D721Med (cell line): ENCODE measurements around the gene GIMAP8.
"Not testable (repeated sequence)": the region's sequence is repeated elsewhere in the genome, so short reads cannot be mapped to it uniquely, and the experiment has no call there.

ENCODE experiments used
- DNase-seq: peaks from one replicate; pipeline ENCODE4 v3.0.0; 2011; ENCODE audit warnings: low spot score; ENCODE audit not compliant: insufficient read length
- FAIRE-seq: peaks from 2 replicates; lab custom pipeline; 2011; peaks lifted over from hg19 to GRCh38; lab: Jason Lieb, UNC
- CTCF ChIP-seq: IDR thresholded peaks from 2 replicates; pipeline ENCODE4 v1.5.1; 2012; ENCODE audit warnings: mild to moderate bottlenecking, control low read depth; ENCODE audit not compliant: insufficient read depth; ENCODE audit errors: missing control alignments

Gene GIMAP8

DNA sequence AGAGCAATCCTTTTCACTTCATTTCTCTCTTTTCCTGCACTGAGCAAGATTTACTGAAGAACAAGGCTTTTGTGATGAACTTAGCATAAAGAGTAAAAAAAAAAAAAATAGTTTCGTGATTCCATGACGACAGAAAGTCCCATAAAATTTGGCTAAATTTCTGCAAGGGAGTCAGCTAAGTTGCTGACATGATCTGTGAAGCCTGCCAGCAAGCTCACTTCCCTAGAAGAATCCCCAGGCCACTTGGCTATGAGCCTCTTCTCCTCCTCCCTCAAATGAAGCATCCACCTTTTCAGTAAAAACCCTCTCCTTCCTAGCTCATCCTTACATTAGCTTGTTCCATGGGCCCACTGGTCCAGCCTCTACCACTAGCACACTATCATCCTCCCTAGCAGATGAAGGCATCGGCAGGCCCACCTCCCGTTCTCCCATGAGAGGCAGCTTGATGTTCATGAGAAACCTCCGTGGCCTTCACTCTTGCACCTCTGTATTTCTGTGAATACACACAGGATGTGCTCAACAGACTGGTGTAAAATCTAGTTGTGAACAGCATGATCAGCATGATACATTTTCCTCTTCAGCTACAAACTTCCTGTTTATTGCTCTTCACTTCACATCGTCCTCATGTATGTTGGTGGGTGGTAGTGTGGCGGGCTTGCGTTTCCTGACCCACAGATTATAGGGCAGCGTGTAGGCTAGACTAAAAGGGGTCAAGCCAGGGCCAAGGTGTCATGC, 30.9 kb downstream of the GIMAP8 start:
- DNase-seq (no peak), FAIRE-seq (no peak)
- TF ChIP-seq CTCF = no peak

- FAIRE-seq (no peak), DNase-seq (no peak)
- TF ChIP-seq CTCF = no peak
These were observed 31.5 kb downstream of the GIMAP8 start for GRCh38 chr7:150481922-150482321.

DNA sequence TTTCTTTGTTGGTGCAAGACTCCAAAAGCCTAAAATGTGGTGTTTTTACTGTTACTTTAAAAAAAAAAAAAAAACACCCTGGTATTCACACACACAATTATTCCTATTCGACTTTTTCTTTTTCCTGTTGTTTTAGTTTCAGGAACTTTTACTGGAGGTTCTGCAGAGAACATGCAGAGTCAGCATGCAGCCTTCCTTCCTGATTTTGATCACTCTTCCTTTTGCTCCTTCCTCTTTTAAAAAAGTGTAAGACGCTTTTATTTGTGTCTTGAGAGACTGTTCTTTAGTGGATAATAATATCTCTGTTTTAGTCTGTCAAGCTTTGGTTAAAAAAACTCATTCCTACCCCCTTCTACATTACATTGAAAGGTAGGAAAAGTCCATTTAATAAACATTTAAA, 33.1 kb downstream of the GIMAP8 start:
- DNase-seq, FAIRE-seq: not testable (repeated sequence)

- FAIRE-seq = not testable (repeated sequence)
These were observed 33.6 kb downstream of the GIMAP8 start for GRCh38 chr7:150484071-150484470.

GRCh38 chr7:150487625-150488024, 37.2 kb downstream of the GIMAP8 start:
- TF ChIP-seq CTCF = no peak
- no peak for FAIRE-seq
- DNase-seq = no peak

More at GRCh38 chr7:150484071-150484470, 33.6 kb downstream of the GIMAP8 start:
- DNase-seq = not testable (repeated sequence)

DNA sequence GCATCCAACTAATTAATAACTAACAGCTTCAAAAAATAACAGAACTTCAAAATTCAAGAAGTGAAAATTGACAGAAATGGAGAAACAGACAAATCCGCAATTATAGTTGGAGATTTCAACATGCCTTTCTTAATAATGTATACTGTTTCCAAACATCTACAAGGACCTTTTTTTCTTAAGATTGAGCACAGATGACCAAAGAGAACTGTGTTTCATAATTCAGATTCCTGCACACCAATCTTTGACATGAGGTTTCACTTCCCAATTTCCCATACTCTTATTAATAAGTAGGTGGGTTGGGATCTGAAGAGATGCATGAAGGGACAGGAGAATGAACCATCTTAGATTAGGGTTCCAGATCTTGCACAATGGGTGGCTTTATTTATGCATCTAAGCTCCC, 39.4 kb downstream of the GIMAP8 start:
- FAIRE-seq (no peak), DNase-seq (no peak)
- no peak for TF ChIP-seq CTCF

GRCh38 chr7:150493442-150493841, 43.0 kb downstream of the GIMAP8 start:
- not testable (repeated sequence) for FAIRE-seq, DNase-seq

DNA sequence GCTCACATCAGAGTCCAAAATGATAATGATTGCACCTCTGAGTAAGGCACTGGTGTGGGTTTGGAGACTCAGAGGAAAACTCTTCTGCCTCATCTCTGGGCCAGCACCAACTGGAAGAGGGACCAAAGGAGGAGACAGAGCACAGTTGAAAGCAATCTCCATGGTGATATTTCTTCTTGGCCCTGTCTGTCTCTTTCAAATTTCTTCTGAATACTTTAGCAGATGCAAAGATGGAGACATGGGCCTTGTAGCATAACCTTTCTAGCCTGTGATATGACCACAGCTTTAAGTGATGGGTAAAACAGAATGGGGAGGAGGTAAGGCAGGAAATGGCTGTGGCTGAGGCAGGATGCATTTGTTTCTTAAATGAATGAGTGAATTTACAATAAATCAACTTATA, 52.1 kb downstream of the GIMAP8 start:
- no peak for FAIRE-seq
- TF ChIP-seq CTCF = no peak
- DNase-seq = no peak

- FAIRE-seq (no peak), DNase-seq (no peak)
- no peak for TF ChIP-seq CTCF
These were observed 52.7 kb downstream of the GIMAP8 start for GRCh38 chr7:150503155-150503554.
